Adipose tissue (tissue), 3 donors: ENCODE measurements around the gene EPHA2. TPM values are rescaled to one million over a fixed set of nuclear protein-coding genes. Genes with fewer than 3 reads are reported as not detected.

ENCODE experiments used
- H3K27ac ChIP-seq: one replicate; pipeline ENCODE4 v1.5.1; 2013; ENCODE audit warnings: low read depth, low read length
- WGBS, 3 donors: extraction: QIAGEN DNeasy Blood & Tissue Kit; methylation state at CpG; one replicate each; pipeline ENCODE4 v1.1.7; 2013; 5-methylcytosine and 5-hydroxymethylcytosine counted together
- polyA plus RNA-seq, 3 donors: library from polyadenylated mRNA; stranded (reverse); fragments of 200-250 nt; gene quantifications; one replicate each; pipeline ENCODE4 v1.2.3, GENCODE V29; 2013
- donor health status: healthy with polysubstance abuse.
- donor health status: Bipolar disorder and iron deficiency.
- donor health status: healthy.

EPHA2 gene
- polyA plus RNA-seq, 3 donors: 4.1 to 20.0 (median 9.4) TPM

- WGBS, 3 donors: 82 to 87% (median 82%) methylated on average over 9 of the region's 9 CpGs
- no peak overlapping the region for H3K27ac ChIP-seq
Observed at GRCh38 chr1:16186655-16187235, 30.9 kb upstream of the EPHA2 start.

- WGBS, 3 donors: 92 to 95% (median 93%) methylated on average over 10 of the region's 10 CpGs
- H3K27ac ChIP-seq: no peak overlapping the region
Observed at GRCh38 chr1:16184557-16185303, 28.9 kb upstream of the EPHA2 start.

GRCh38 chr1:16183765-16184556, 28.1 kb upstream of the EPHA2 start:
- WGBS, 3 donors: 82 to 91% (median 85%) methylated on average over 19 of the region's 19 CpGs
- no peak overlapping the region for H3K27ac ChIP-seq

- no peak overlapping the region for H3K27ac ChIP-seq
Observed at GRCh38 chr1:16183179-16183578, 27.3 kb upstream of the EPHA2 start.

GRCh38 chr1:16181887-16182719, 26.2 kb upstream of the EPHA2 start:
- H3K27ac ChIP-seq: peak overlapping the region; percentile 48
- 47 to 64% (median 49%) methylated on average over 16 to 18 of the region's 18 CpGs for WGBS, 3 donors

More at GRCh38 chr1:16183179-16183578, 27.3 kb upstream of the EPHA2 start:
- WGBS, 3 donors: 60 to 84% (median 61%) methylated on average over 13 of the region's 13 CpGs

- WGBS, 3 donors: 87 to 89% (median 88%) methylated on average over 13 of the region's 13 CpGs
- H3K27ac ChIP-seq: no peak overlapping the region
Observed at GRCh38 chr1:16180291-16180824, 24.5 kb upstream of the EPHA2 start.

GRCh38 chr1:16178596-16179497, 23.0 kb upstream of the EPHA2 start:
- no peak overlapping the region for H3K27ac ChIP-seq
- WGBS, 3 donors: 76 to 86% (median 80%) methylated on average over 19 of the region's 19 CpGs

- H3K27ac ChIP-seq: no peak overlapping the region
Observed at GRCh38 chr1:16177306-16177705, 21.4 kb upstream of the EPHA2 start.

GRCh38 chr1:16176653-16177052, 20.8 kb upstream of the EPHA2 start:
- WGBS, 3 donors: 72 to 79% (median 78%) methylated on average over 7 of the region's 7 CpGs
- no peak overlapping the region for H3K27ac ChIP-seq

More at GRCh38 chr1:16177306-16177705, 21.4 kb upstream of the EPHA2 start:
- WGBS, 3 donors: 94 to 97% (median 96%) methylated on average over 4 of the region's 4 CpGs

GRCh38 chr1:16175610-16176553, 20.0 kb upstream of the EPHA2 start:
- WGBS, 3 donors: 12 to 26% (median 16%) methylated on average over 24 of the region's 24 CpGs
- H3K27ac ChIP-seq: peak overlapping the region; percentile 3

- WGBS, 3 donors: 62 to 76% (median 63%) methylated on average over 20 to 22 of the region's 22 CpGs
- H3K27ac ChIP-seq: peak overlapping the region; percentile 3
Observed at GRCh38 chr1:16174886-16175598, 19.2 kb upstream of the EPHA2 start.

GRCh38 chr1:16174261-16174868, 18.5 kb upstream of the EPHA2 start:
- no peak overlapping the region for H3K27ac ChIP-seq
- WGBS, 3 donors: 71 to 81% (median 80%) methylated on average over 9 of the region's 9 CpGs

GRCh38 chr1:16173447-16174260, 17.8 kb upstream of the EPHA2 start:
- 55 to 78% (median 60%) methylated on average over 12 of the region's 12 CpGs for WGBS, 3 donors
- no peak overlapping the region for H3K27ac ChIP-seq

GRCh38 chr1:16172964-16173446, 17.1 kb upstream of the EPHA2 start:
- no peak overlapping the region for H3K27ac ChIP-seq
- WGBS, 3 donors: 67 to 83% (median 68%) methylated on average over 14 of the region's 14 CpGs
